Measurements from ENCODE around the gene UHRF1.

The UHRF1 gene

DNA sequence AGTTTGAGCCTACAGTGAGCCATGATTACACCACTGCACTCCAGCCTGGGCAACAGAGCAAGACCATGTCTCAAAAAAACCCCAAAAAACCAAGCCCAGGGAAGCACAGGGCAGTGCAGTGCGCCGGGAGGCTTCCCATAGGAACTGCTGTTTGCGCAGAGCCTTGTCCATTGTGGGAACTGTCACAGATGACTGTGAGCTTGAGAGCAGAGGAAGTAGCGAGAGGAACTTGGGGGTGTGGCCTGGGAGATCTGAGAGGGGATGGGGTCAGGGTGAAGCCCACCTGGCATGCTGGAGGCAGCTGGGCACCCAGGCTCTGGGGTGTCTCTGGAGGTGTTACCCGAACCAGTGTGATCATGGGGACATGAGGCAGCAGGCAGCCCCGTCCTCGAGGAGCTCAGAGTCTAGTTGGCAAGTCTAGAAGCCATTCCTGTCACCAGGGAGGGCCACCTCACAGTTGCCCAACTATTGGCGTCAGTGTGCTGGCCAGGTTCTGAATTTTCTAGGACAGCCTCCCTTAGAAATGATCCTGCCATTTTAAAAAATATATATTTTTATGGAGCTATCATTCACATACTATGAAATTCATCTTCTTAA, 70.0 kb downstream of the UHRF1 start:
- H3K9ac ChIP-seq, result no peak overlapping the region
- TF ChIP-seq, protein P1, sequence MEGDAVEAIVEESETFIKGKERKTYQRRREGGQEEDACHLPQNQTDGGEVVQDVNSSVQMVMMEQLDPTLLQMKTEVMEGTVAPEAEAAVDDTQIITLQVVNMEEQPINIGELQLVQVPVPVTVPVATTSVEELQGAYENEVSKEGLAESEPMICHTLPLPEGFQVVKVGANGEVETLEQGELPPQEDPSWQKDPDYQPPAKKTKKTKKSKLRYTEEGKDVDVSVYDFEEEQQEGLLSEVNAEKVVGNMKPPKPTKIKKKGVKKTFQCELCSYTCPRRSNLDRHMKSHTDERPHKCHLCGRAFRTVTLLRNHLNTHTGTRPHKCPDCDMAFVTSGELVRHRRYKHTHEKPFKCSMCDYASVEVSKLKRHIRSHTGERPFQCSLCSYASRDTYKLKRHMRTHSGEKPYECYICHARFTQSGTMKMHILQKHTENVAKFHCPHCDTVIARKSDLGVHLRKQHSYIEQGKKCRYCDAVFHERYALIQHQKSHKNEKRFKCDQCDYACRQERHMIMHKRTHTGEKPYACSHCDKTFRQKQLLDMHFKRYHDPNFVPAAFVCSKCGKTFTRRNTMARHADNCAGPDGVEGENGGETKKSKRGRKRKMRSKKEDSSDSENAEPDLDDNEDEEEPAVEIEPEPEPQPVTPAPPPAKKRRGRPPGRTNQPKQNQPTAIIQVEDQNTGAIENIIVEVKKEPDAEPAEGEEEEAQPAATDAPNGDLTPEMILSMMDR (conservative IDR thresholded peaks at IDR 0.05; ENCODE audit: low read depth, low read length), result no peak

DNA sequence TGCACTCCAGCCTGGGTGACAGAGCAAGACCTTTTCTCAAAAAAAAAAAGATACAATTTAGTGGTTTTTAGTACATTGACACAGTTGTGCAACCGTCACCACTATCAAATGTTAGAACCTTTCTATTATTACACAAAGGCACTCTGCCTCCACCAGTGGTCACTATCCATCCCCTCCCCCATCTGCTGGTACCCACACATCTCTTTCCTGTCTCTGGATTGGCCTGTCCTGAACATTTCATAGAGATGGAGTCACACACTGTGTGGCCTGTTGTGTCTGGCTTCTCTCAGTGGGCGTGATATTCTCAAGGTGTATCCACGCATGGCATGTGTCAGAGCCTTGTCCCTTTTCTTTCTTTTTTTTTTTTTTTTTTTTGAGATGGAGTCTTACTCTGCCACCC, 70.8 kb downstream of the UHRF1 start:
- no peak overlapping the region for H3K9ac ChIP-seq
- H2AFZ ChIP-seq (ENCODE audit: low read depth), result no peak overlapping the region
- H3K27ac ChIP-seq, result no peak overlapping the region
- H3K36me3 ChIP-seq (ENCODE audit: insufficient read depth), result no peaks in the 10 kb centered on the region
- no peak overlapping the region for H3K4me3 ChIP-seq (IDR thresholded peaks at IDR 0.05; ENCODE audit: insufficient read depth, low read depth, low read length)
- TF ChIP-seq, protein P1 (conservative IDR thresholded peaks at IDR 0.05; ENCODE audit: low read depth, low read length), result no peak
- H3K4me1 ChIP-seq (ENCODE audit: low read depth, poor library complexity, severe bottlenecking), result no peaks in the 10 kb centered on the region
- H3K4me2 ChIP-seq, result no peak overlapping the region
- no peaks in the 10 kb centered on the region for H3K27me3 ChIP-seq (ENCODE audit: insufficient read depth, low read depth)
- no peaks in the 10 kb centered on the region for H4K20me1 ChIP-seq (ENCODE audit: insufficient read depth)
- H3K79me2 ChIP-seq (ENCODE audit: insufficient read depth, low read depth), result peaks cover 4% of the 10 kb centered on the region; the same call in 1 of the 2 replicates

More for the DNA sequence above, 70.0 kb downstream of the UHRF1 start:
- peaks cover 5% of the 10 kb centered on the region; the same call in 1 of the 2 replicates for H3K79me2 ChIP-seq (ENCODE audit: insufficient read depth, low read depth)
- no peak overlapping the region for H3K4me2 ChIP-seq
- H4K20me1 ChIP-seq (ENCODE audit: insufficient read depth), result no peaks in the 10 kb centered on the region
- H3K27ac ChIP-seq, result no peak overlapping the region
- no peaks in the 10 kb centered on the region for H3K27me3 ChIP-seq (ENCODE audit: insufficient read depth, low read depth)
- no peaks in the 10 kb centered on the region for H3K36me3 ChIP-seq (ENCODE audit: insufficient read depth)
- no peaks in the 10 kb centered on the region for H3K4me1 ChIP-seq (ENCODE audit: low read depth, poor library complexity, severe bottlenecking)
- no peak overlapping the region for H3K4me3 ChIP-seq (IDR thresholded peaks at IDR 0.05; ENCODE audit: insufficient read depth, low read depth, low read length)
- H2AFZ ChIP-seq (ENCODE audit: low read depth), result no peak overlapping the region

DNA sequence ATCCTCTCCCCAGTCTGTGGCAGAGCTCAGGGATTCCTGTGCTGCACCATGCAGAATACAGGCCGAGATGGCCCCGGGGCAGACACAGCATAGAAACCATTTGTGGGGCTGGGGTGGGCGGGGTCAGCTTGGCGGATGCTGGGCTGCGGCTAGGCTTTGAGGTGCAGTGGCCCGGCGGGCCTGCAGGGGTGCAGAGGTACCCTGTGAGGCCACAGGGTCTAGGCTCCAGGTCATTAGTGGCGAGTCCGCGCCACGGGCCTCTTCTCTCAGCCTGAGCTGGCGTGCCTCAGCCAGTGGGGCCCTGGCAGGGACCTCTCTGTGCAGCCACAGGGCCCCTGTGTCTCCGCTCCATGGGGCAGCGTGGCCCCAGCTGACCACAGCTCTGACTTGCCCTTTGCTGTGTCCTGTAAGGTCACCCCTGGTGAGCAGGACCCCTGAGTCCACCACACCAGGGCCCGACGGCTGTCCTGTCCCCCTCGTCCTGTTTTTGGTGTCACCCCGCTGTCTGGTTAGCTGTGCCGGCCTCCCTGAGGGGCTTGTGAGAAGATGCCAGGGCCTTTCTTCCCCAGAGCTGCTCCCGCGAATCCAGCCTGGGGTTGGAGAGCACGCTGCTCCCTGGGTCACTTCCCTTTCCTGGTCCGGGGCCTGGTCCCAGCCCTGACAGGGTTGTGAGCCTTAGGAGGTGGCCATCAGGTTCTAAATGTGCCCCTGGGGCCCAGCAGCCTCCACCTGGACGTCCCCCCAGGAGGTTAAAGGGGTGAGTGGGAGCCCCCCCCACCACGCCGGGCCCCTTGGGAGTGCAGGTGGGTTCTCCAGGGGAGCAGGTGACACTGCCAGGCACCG, 71.8 kb downstream of the UHRF1 start:
- Histone ChIP-seq H2AFZ (ENCODE audit: low read depth) (no peak overlapping the region), H3K27ac (no peak overlapping the region), H3K36me3 (ENCODE audit: insufficient read depth) (no peaks in the 10 kb centered on the region), H3K9ac (no peak overlapping the region), H3K4me3 (IDR thresholded peaks at IDR 0.05; ENCODE audit: insufficient read depth, low read depth, low read length) (no peak overlapping the region), H3K79me2 (ENCODE audit: insufficient read depth, low read depth) (no peaks in the 10 kb centered on the region; the same call in 1 of the 2 replicates), H3K4me2 (no peak overlapping the region), H4K20me1 (ENCODE audit: insufficient read depth) (no peaks in the 10 kb centered on the region), H3K27me3 (ENCODE audit: insufficient read depth, low read depth) (no peaks in the 10 kb centered on the region), H3K4me1 (ENCODE audit: low read depth, poor library complexity, severe bottlenecking) (no peaks in the 10 kb centered on the region)
- TF ChIP-seq, protein P1 (conservative IDR thresholded peaks at IDR 0.05; ENCODE audit: low read depth, low read length), result no peak

DNA sequence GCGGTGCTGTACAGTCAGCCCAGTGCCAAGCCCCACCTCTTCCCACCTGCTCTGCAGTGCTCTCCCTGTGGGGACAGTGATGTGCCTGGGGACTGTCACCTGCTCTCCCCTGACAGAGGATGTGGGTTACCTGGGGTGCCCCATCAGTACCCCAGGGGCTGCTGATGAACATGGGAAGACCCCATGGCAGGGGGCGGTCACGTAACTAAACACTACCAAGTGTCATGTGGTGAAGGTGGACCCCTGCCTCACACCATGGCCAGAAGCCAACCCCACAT, 72.3 kb downstream of the UHRF1 start:
- Histone ChIP-seq H3K9ac (no peak overlapping the region), H3K27ac (no peak overlapping the region), H3K27me3 (ENCODE audit: insufficient read depth, low read depth) (no peaks in the 10 kb centered on the region), H4K20me1 (ENCODE audit: insufficient read depth) (no peaks in the 10 kb centered on the region), H3K36me3 (ENCODE audit: insufficient read depth) (no peaks in the 10 kb centered on the region), H3K79me2 (ENCODE audit: insufficient read depth, low read depth) (no peaks in the 10 kb centered on the region; the same call in 1 of the 2 replicates), H3K4me2 (no peak overlapping the region), H2AFZ (ENCODE audit: low read depth) (no peak overlapping the region), H3K4me3 (IDR thresholded peaks at IDR 0.05; ENCODE audit: insufficient read depth, low read depth, low read length) (no peak overlapping the region), H3K4me1 (ENCODE audit: low read depth, poor library complexity, severe bottlenecking) (no peaks in the 10 kb centered on the region)
- TF ChIP-seq, protein P1 (conservative IDR thresholded peaks at IDR 0.05; ENCODE audit: low read depth, low read length), result no peak
